ENCODE data around the gene TDRD5. TPM values are rescaled to one million over a fixed set of nuclear protein-coding genes. Genes with fewer than 3 reads are reported as not detected.
"Not testable (repeated sequence)": the region's sequence is repeated elsewhere in the genome, so short reads cannot be mapped to it uniquely, and the experiment has no call there.

Gene TDRD5
- total RNA-seq, 1 donor from 2014 or later: not detected

GRCh38 chr1:179661018-179661417 is 69.4 kb downstream of the TDRD5 start:
- no peak for ATAC-seq (ENCODE audit: low read depth)
- H3K36me3 Mint-ChIP-seq (ENCODE audit: low read depth): no peaks in the 10 kb centered on the region
- POLR2A ChIA-PET: no interaction called here
- H3K27me3 Mint-ChIP-seq: peaks cover 3% of the 10 kb centered on the region
- H3K27ac Mint-ChIP-seq: no peak overlapping the region
- no peak for TF ChIP-seq CTCF (IDR thresholded peaks at IDR 0.05)
- H3K9me3 Mint-ChIP-seq: peaks cover 12% of the 10 kb centered on the region
- intact Hi-C loops (cut with micrococcal nuclease): no loop called here
- no peak overlapping the region for H3K4me3 Mint-ChIP-seq
- no peak for DNase-seq
- H3K4me1 Mint-ChIP-seq: peaks cover 5% of the 10 kb centered on the region
- CTCF ChIA-PET: no interaction called here

- ChIA-PET CTCF (no interaction called here), POLR2A (no interaction called here)
- Mint-ChIP-seq H3K9me3 (peaks cover 12% of the 10 kb centered on the region), H3K27ac (no peak overlapping the region), H3K36me3 (ENCODE audit: low read depth) (no peaks in the 10 kb centered on the region), H3K4me3 (no peak overlapping the region), H3K4me1 (peaks cover 5% of the 10 kb centered on the region), H3K27me3 (peaks cover 2% of the 10 kb centered on the region)
- intact Hi-C loops (cut with micrococcal nuclease): no loop called here
- DNase-seq (no peak), ATAC-seq (ENCODE audit: low read depth) (no peak)
- no peak for TF ChIP-seq CTCF (IDR thresholded peaks at IDR 0.05)
Measured at GRCh38 chr1:179663810-179664209, 72.2 kb downstream of the TDRD5 start.

- no peak overlapping the region for H3K4me3 Mint-ChIP-seq
- DNase-seq: no peak
- H3K27ac Mint-ChIP-seq: no peak overlapping the region
- TF ChIP-seq CTCF (IDR thresholded peaks at IDR 0.05): no peak
- H3K9me3 Mint-ChIP-seq: peaks cover 21% of the 10 kb centered on the region
- H3K36me3 Mint-ChIP-seq (ENCODE audit: low read depth): no peaks in the 10 kb centered on the region
- POLR2A ChIA-PET: no interaction called here
- H3K27me3 Mint-ChIP-seq: peaks cover 14% of the 10 kb centered on the region
- ATAC-seq (ENCODE audit: low read depth): no peak
- intact Hi-C loops (cut with micrococcal nuclease): no loop called here
- H3K4me1 Mint-ChIP-seq: no peaks in the 10 kb centered on the region
- CTCF ChIA-PET: no interaction called here
Measured at GRCh38 chr1:179677882-179678281, 86.2 kb downstream of the TDRD5 start.

GRCh38 chr1:179694530-179694929 is 102.9 kb downstream of the TDRD5 start:
- H3K36me3 Mint-ChIP-seq (ENCODE audit: low read depth); ATAC-seq (ENCODE audit: low read depth); H3K4me3 Mint-ChIP-seq; H3K27ac Mint-ChIP-seq; POLR2A ChIA-PET; H3K9me3 Mint-ChIP-seq; CTCF ChIA-PET; DNase-seq; H3K4me1 Mint-ChIP-seq; intact Hi-C loops (cut with micrococcal nuclease): not testable (repeated sequence)
- peaks cover 26% of the 10 kb centered on the region for H3K27me3 Mint-ChIP-seq

GRCh38 chr1:179702946-179703539 is 111.4 kb downstream of the TDRD5 start:
- CTCF ChIA-PET: interaction anchor here (0.8 kb wide), 1 partner anchor 106 kb away, joined by 3 read pairs; no protein-coding TSS in a partner anchor
- Mint-ChIP-seq H3K27me3 (peaks cover 2% of the 10 kb centered on the region), H3K4me3 (no peak overlapping the region), H3K27ac (no peak overlapping the region), H3K9me3 (no peaks in the 10 kb centered on the region), H3K36me3 (ENCODE audit: low read depth) (no peaks in the 10 kb centered on the region), H3K4me1 (no peaks in the 10 kb centered on the region)
- DNase-seq: no peak
- no peak for TF ChIP-seq CTCF (IDR thresholded peaks at IDR 0.05)
- intact Hi-C loops (cut with micrococcal nuclease): no loop called here
- POLR2A ChIA-PET: no interaction called here
- no peak for ATAC-seq (ENCODE audit: low read depth)

Measured in activated B cell treated with CpG ODN at 0.5 μM for 24 hours (primary cell).